Adrenal gland (tissue), 12 donors: ENCODE results near the gene OPN4. TPM values are rescaled to one million over a fixed set of nuclear protein-coding genes. Genes with fewer than 3 reads are reported as not detected.

Experiments
- DNase-seq, 7 donors: peaks; one replicate each; pipeline ENCODE4 v3.0.0-alpha.2; 2019 to 2020
- H3K27ac ChIP-seq, 5 donors: fragments of 200-600 bp; sonication (generic) in 4 of 5; 1 replicate in 3 of 5; 2 replicates in 2 of 5; pipeline versions ENCODE4 v1.5.1 to v1.8.0; 2016 to 2020; ENCODE audit warnings: mild to moderate bottlenecking in 1 of 5
- H3K27me3 ChIP-seq: fragments of 200-600 bp; 2 replicates; pipeline ENCODE4 v1.8.0; 2021
- H3K36me3 ChIP-seq, 2 donors: fragments of 200-600 bp; replicated peaks in 1 of 2; 1 replicate in 1 of 2; 2 replicates in 1 of 2; pipeline versions ENCODE4 v1.5.1 to v1.8.0; 2018 to 2022
- H3K4me1 ChIP-seq, 2 donors: fragments of 200-600 bp; replicated peaks in 1 of 2; 1 replicate in 1 of 2; 2 replicates in 1 of 2; pipeline versions ENCODE4 v1.5.1 to v1.8.0; 2018 to 2021
- H3K4me3 ChIP-seq, 4 donors: fragments of 200-600 bp; sonication (generic) in 3 of 4; one replicate each; pipeline ENCODE4 v1.5.1; 2016 to 2018
- H3K9me3 ChIP-seq, 3 donors: fragments of 200-600 bp; sonication (generic) in 1 of 3; replicated peaks in 1 of 3; 1 replicate in 2 of 3; 2 replicates in 1 of 3; pipeline versions ENCODE4 v1.5.1 to v1.8.0; 2016 to 2021
- CTCF ChIP-seq, 6 experiments: fragments of 450-650 bp in 4 of 6; fragments of 200-600 bp in 2 of 6; sonication (generic) in 1 of 6; IDR thresholded peaks; 1 replicate in 5 of 6; 2 replicates in 1 of 6; pipeline versions ENCODE4 v1.5.1 to v1.8.0; 2016 to 2021; ENCODE audit warnings: antibody characterized with exemption in 6 of 6, mild to moderate bottlenecking in 2 of 6, moderate library complexity in 1 of 6
- POLR2A ChIP-seq, 2 donors: fragments of 450-650 bp; IDR thresholded peaks; one replicate each; pipeline ENCODE4 v1.6.1; 2017; ENCODE audit warnings: antibody characterized with exemption in 2 of 2, mild to moderate bottlenecking in 2 of 2, moderate library complexity in 1 of 2
- WGBS, 4 donors: extraction: QIAGEN DNeasy Blood & Tissue Kit in 2 of 4; methylation state at CpG; one replicate each; pipeline versions ENCODE4 v1.1.5 to v1.1.7; 2013 to 2017; 5-methylcytosine and 5-hydroxymethylcytosine counted together
- intact Hi-C, 2 donors: fragments of 100-400 bp; cut with DNase I; formaldehyde crosslinking; loops; one replicate each; pipeline versions ENCODE4 v1.14.1 to v1.15.0; 2022 to 2023
- polyA plus RNA-seq, 3 donors: library from polyadenylated mRNA; stranded (reverse); fragments of 200-250 nt in 2 of 3; fragments of 350-450 nt in 1 of 3; fragmentation: Illumina TruSeq in 1 of 3; extraction: RNeasy Lipid Tissue Mini Kit (QIAGEN cat#74804) in 1 of 3; gene quantifications; one replicate each; pipeline ENCODE4 v1.2.3, GENCODE V29; 2013 to 2014
- total RNA-seq, 9 donors: library from RNA; depleted of rRNA in 4 of 9; stranded (reverse); fragments of >200 nt in 4 of 9; fragments of 120-200 nt in 1 of 9; fragmentation: NEBNext Ultra II Directional in 1 of 9; extraction: Animal tissue kit (Norgen Biotek cat#: 25700) in 1 of 9; gene quantifications; one replicate each; pipeline versions ENCODE4 v1.1.0 to v1.2.4, GENCODE V29; 2013 to 2023
- donor health status: healthy with polysubstance abuse.
- donor health status: Bipolar disorder and iron deficiency.
- donor health status: DM: yes; HTN: yes; CAD: no.
- donor health status: DM: no; HTN: no; CAD: no.
- donor health status: DM: no; HTN: no; CAD: no.
- donor health status: DM: yes; HTN: yes; CAD: no.

OPN4 gene
- total and polyA plus RNA-seq, 12 donors = 0.28 to 1.2 (median 0.30) TPM; not detected in 7

- no peaks in the 10 kb centered on the region for H3K9me3 ChIP-seq
- H3K4me1 ChIP-seq = peaks cover 8 to 23% of the 10 kb centered on the region in 2 donors
- 84 to 94% (median 85%) methylated on average over 6 to 8 of the region's 8 CpGs for WGBS, 4 donors
- no peak overlapping the region for H3K27ac ChIP-seq
- H3K36me3 ChIP-seq = no peaks in the 10 kb centered on the region
- H3K4me3 ChIP-seq = no peak overlapping the region
- no peak for TF ChIP-seq CTCF (IDR thresholded peaks at IDR 0.05)
- TF ChIP-seq POLR2A (IDR thresholded peaks at IDR 0.05) = no peak
- DNase-seq = peak in 1 of 7 donors; percentile 11
- H3K27me3 ChIP-seq = no peaks in the 10 kb centered on the region
- intact Hi-C loops = no loop called here
Observed at GRCh38 chr10:86651021-86651471, 3.3 kb upstream of the OPN4 start.

GRCh38 chr10:86651631-86652331 is 2.6 kb upstream of the OPN4 start:
- H3K36me3 ChIP-seq = no peaks in the 10 kb centered on the region
- no peaks in the 10 kb centered on the region for H3K9me3 ChIP-seq
- no peak overlapping the region for H3K4me3 ChIP-seq
- TF ChIP-seq POLR2A (IDR thresholded peaks at IDR 0.05) (no peak), CTCF (IDR thresholded peaks at IDR 0.05) (no peak)
- intact Hi-C loops = no loop called here
- peak in 2 of 7 donors; percentile 9 to 19 for DNase-seq
- peaks cover 8 to 23% of the 10 kb centered on the region in 2 donors for H3K4me1 ChIP-seq
- WGBS, 4 donors = 82 to 88% (median 88%) methylated on average over 13 to 16 of the region's 16 CpGs
- H3K27ac ChIP-seq = no peak overlapping the region
- no peaks in the 10 kb centered on the region for H3K27me3 ChIP-seq

GRCh38 chr10:86652361-86653202 is 1.8 kb upstream of the OPN4 start:
- H3K36me3 ChIP-seq = no peaks in the 10 kb centered on the region
- 76 to 82% (median 82%) methylated on average over 7 to 14 of the region's 14 CpGs for WGBS, 4 donors
- no peaks in the 10 kb centered on the region for H3K27me3 ChIP-seq
- no peaks in the 10 kb centered on the region for H3K9me3 ChIP-seq
- peaks cover 8 to 21% of the 10 kb centered on the region in 2 donors for H3K4me1 ChIP-seq
- peak in 3 of 7 donors; percentile 7 to 15 (median 12) for DNase-seq
- H3K27ac ChIP-seq = no peak overlapping the region
- intact Hi-C loops = no loop called here
- no peak for TF ChIP-seq POLR2A (IDR thresholded peaks at IDR 0.05)
- no peak for TF ChIP-seq CTCF (IDR thresholded peaks at IDR 0.05)
- H3K4me3 ChIP-seq = no peak overlapping the region

- Histone ChIP-seq H3K9me3 (no peaks in the 10 kb centered on the region), H3K4me3 (no peak overlapping the region), H3K27me3 (no peaks in the 10 kb centered on the region), H3K4me1 (peaks cover 2 to 13% of the 10 kb centered on the region in 2 donors), H3K27ac (no peak overlapping the region), H3K36me3 (no peaks in the 10 kb centered on the region)
- intact Hi-C loops = no loop called here
- no peak for DNase-seq
- 85 to 96% (median 89%) methylated on average over 3 of the region's 3 CpGs for WGBS, 4 donors
- TF ChIP-seq CTCF (IDR thresholded peaks at IDR 0.05) (no peak), POLR2A (IDR thresholded peaks at IDR 0.05) (no peak)
Observed at GRCh38 chr10:86653379-86653778, 968 bp upstream of the OPN4 start.
